CD4-positive, alpha-beta T cell (primary cell): ENCODE data around the gene C2CD2L. TPM values are rescaled to one million over a fixed set of nuclear protein-coding genes. Genes with fewer than 3 reads are reported as not detected.

Experiments used
- ATAC-seq: fragments of 200-7000 bp; cut with Tn5 transposase; one replicate; pipeline ENCODE4 v1.10.0; 2022; ENCODE audit warnings: mild to moderate bottlenecking; ENCODE audit not compliant: poor library complexity
- CTCF ChIA-PET: fragments of 350-600 bp; sonication (Branson Sonifier 250); formaldehyde crosslinking; loops from one replicate; lab custom pipeline; 2021; ENCODE audit warnings: antibody characterized with exemption, inconsistent platforms; lab: Charles Lee
- POLR2A ChIA-PET: fragments of 350-600 bp; sonication (Branson Sonifier 250); formaldehyde crosslinking; loops from one replicate; lab custom pipeline; 2021; ENCODE audit warnings: antibody characterized with exemption, inconsistent platforms; lab: Charles Lee
- DNase-seq, 14 experiments: peaks; one replicate each; pipeline ENCODE4 v3.0.0-alpha.2; 2013 to 2020; ENCODE audit warnings: mixed read lengths in 2 of 14
- H3K27ac ChIP-seq, 2 donors: one replicate each; pipeline versions ENCODE4 v1.5.1 to v1.7.0; 2013; ENCODE audit warnings: low read length in 2 of 2, low read depth in 1 of 2, mild to moderate bottlenecking in 1 of 2
- H3K27me3 ChIP-seq, 2 experiments: 1 replicate in 1 of 2; 2 replicates in 1 of 2; pipeline versions ENCODE4 v1.6.1 to v1.7.0; 2013; ENCODE audit warnings: low read length in 2 of 2, control low read depth in 1 of 2, mild to moderate bottlenecking in 1 of 2, moderate library complexity in 1 of 2; ENCODE audit not compliant: insufficient read depth in 2 of 2, control insufficient read depth in 1 of 2
- H3K36me3 ChIP-seq: one replicate; pipeline ENCODE4 v1.6.1; 2013; ENCODE audit warnings: low read length, control low read depth; ENCODE audit not compliant: insufficient read depth
- H3K4me1 ChIP-seq: one replicate; pipeline ENCODE4 v1.6.1; 2013; ENCODE audit warnings: low read length, control low read depth; ENCODE audit not compliant: insufficient read depth
- H3K4me3 ChIP-seq: one replicate; pipeline ENCODE4 v1.5.1; 2013; ENCODE audit warnings: mild to moderate bottlenecking, low read length, moderate library complexity
- H3K9me3 ChIP-seq, 2 experiments: 1 replicate in 1 of 2; 2 replicates in 1 of 2; pipeline versions ENCODE4 v1.6.1 to v1.7.0; 2013; ENCODE audit warnings: low read length in 2 of 2, mild to moderate bottlenecking in 2 of 2, control low read depth in 1 of 2, moderate library complexity in 1 of 2; ENCODE audit not compliant: control insufficient read depth in 1 of 2, insufficient read depth in 1 of 2
- H3K27ac Mint-ChIP-seq: one replicate; pipeline ENCODE4 v1.8.0; 2020; ENCODE audit warnings: mixed read lengths
- H3K27me3 Mint-ChIP-seq: one replicate; pipeline ENCODE4 v1.8.0; 2021; ENCODE audit warnings: mixed read lengths
- H3K36me3 Mint-ChIP-seq: one replicate; pipeline ENCODE4 v1.8.0; 2021; ENCODE audit warnings: low read depth, mixed read lengths
- H3K4me1 Mint-ChIP-seq: one replicate; pipeline ENCODE4 v1.8.0; 2021; ENCODE audit warnings: low read depth, mixed read lengths
- H3K4me3 Mint-ChIP-seq: one replicate; pipeline ENCODE4 v1.8.0; 2020; ENCODE audit warnings: mild to moderate bottlenecking, mixed read lengths
- H3K9me3 Mint-ChIP-seq: one replicate; pipeline ENCODE4 v1.8.0; 2020; ENCODE audit warnings: mixed read lengths
- intact Hi-C, 2 experiments: fragments of 100-400 bp; cut with DNase I in 1 of 2; cut with micrococcal nuclease in 1 of 2; formaldehyde crosslinking; loops; one replicate each; pipeline versions ENCODE4 v1.15.1 to v1.9.0; 2023 to 2025; cut with DNase I, micrococcal nuclease
- total RNA-seq, 174 experiments: library from RNA in 2 of 174; stranded (reverse) in 2 of 174; gene quantifications; one replicate each; pipeline ENCODE4 v1.2.3 and lab custom pipeline; 2021 to 2026
- TF ChIP-seq, protein P1 (sequence below): fragments of 200-600 bp; IDR thresholded peaks from one replicate; pipeline ENCODE4 v1.8.0; 2022; ENCODE audit warnings: antibody characterized with exemption, mild to moderate bottlenecking

Gene C2CD2L
- total RNA-seq, 2 experiments from 2014 or later: 16.0 to 16.2 TPM

DNA sequence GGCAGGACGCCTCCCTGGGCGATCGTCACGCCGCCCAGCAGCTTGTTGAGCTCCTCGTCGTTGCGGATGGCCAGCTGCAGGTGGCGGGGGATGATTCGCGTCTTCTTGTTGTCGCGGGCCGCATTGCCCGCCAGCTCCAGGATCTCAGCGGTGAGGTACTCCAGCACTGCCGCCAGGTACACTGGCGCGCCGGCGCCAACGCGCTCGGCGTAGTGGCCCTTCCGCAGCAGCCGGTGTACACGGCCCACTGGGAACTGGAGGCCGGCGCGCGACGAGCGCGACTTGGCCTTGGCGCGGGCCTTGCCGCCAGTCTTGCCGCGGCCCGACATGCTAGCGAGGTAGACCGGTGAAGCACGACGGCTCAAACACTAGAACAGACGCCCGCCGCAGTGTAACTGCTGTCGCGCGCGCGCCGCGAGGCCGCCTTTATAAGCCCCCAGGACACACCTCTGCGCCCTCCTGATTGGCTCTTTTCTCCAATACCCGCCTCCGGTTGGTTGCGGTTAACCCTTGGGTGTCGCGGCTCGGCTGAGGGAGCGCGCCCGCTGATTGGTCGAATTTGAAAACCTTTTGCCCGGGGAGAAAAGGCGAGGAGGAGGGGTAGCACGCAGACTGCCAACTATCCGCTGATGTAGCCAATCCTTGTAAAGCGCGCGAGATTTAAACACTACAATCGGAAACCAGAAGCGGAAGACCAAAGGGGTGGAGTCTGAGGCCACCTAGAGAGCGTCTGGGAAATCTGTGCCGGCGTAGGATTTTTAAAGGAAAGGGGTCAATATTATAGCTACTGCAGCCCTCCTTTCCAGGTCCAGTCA is 11.9 kb upstream of the C2CD2L start:
- H3K9me3 Mint-ChIP-seq: no peaks in the 10 kb centered on the region
- H3K27me3 Mint-ChIP-seq: no peaks in the 10 kb centered on the region
- Histone ChIP-seq H3K4me3 (peak overlapping the region; percentile 86), H3K36me3 (peaks cover 23% of the 10 kb centered on the region), H3K27ac (peak overlapping the region; percentile 61 to 62), H3K27me3 (no peaks in the 10 kb centered on the region), H3K9me3 (no peaks in the 10 kb centered on the region), H3K4me1 (peaks cover 42% of the 10 kb centered on the region)
- DNase-seq (peak; percentile 98 to 100 (median 99)), ATAC-seq (peak; percentile 88)
- POLR2A ChIA-PET: interaction anchor here (0.6 to 3.1 kb wide), 28 partner anchors 10 to 305 kb away, joined by 3 to 60 read pairs (median 5); partner anchors contain the start of genes C2CD2L, CBL, DDX6 and HINFP
- H3K36me3 Mint-ChIP-seq: peaks cover 48% of the 10 kb centered on the region
- intact Hi-C loops: loop anchor here (1.0 to 2.0 kb wide), 5 partner anchors 26 to 102 kb away; partner anchors contain the start of genes HYOU1 (in 2 of the 2), HINFP (in 1 of the 2), SLC37A4 (in 1 of the 2) and VPS11 (in 1 of the 2)
- H3K27ac Mint-ChIP-seq: peak overlapping the region; percentile 68
- peak overlapping the region; percentile 79 for H3K4me3 Mint-ChIP-seq
- peaks cover 37% of the 10 kb centered on the region for H3K4me1 Mint-ChIP-seq
- TF ChIP-seq, protein P1, sequence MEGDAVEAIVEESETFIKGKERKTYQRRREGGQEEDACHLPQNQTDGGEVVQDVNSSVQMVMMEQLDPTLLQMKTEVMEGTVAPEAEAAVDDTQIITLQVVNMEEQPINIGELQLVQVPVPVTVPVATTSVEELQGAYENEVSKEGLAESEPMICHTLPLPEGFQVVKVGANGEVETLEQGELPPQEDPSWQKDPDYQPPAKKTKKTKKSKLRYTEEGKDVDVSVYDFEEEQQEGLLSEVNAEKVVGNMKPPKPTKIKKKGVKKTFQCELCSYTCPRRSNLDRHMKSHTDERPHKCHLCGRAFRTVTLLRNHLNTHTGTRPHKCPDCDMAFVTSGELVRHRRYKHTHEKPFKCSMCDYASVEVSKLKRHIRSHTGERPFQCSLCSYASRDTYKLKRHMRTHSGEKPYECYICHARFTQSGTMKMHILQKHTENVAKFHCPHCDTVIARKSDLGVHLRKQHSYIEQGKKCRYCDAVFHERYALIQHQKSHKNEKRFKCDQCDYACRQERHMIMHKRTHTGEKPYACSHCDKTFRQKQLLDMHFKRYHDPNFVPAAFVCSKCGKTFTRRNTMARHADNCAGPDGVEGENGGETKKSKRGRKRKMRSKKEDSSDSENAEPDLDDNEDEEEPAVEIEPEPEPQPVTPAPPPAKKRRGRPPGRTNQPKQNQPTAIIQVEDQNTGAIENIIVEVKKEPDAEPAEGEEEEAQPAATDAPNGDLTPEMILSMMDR: peak; percentile 29
- CTCF ChIA-PET: interaction anchor here (0.7 to 2.4 kb wide), 10 partner anchors 10 to 109 kb away, joined by 3 to 8 read pairs (median 3); partner anchors contain the start of genes C2CD2L, HINFP, HMBS and NLRX1

DNA sequence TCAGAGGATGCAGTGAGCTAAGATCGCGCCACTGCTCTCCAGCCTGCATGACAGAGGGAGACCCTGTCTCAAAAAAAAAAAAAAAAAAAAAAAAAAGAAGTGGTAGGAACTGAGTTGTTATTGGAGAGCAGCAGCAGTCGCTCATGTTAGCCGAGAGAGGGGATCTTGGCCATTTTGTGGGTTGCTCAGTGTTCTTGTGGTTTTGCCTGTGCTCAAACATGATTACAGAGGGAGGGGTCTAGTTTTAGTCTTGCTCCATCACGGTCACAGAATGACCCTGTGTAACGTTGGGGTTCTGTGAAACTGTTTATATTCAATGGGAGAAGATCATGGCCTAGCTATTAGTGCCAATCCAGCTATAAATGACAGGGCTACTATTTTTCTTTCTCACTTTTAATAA is 7.4 kb upstream of the C2CD2L start:
- Histone ChIP-seq H3K36me3 (peaks cover 23% of the 10 kb centered on the region), H3K4me1 (peaks cover 39% of the 10 kb centered on the region), H3K4me3 (no peak overlapping the region), H3K27ac (no peak overlapping the region), H3K27me3 (no peaks in the 10 kb centered on the region), H3K9me3 (no peaks in the 10 kb centered on the region)
- Mint-ChIP-seq H3K27me3 (no peaks in the 10 kb centered on the region), H3K4me3 (peak overlapping the region; percentile 95), H3K27ac (peak overlapping the region; percentile 97), H3K36me3 (peaks cover 53% of the 10 kb centered on the region), H3K4me1 (peaks cover 58% of the 10 kb centered on the region), H3K9me3 (no peaks in the 10 kb centered on the region)
- intact Hi-C loops: loop anchor here (2.0 to 10.0 kb wide), 5 partner anchors 15 to 525 kb away; partner anchors contain the start of genes RPS25 (in 2 of the 2), TRAPPC4 (in 2 of the 2), ARCN1 (in 1 of the 2) and HMBS (in 1 of the 2)
- ChIA-PET CTCF (interaction anchor here (0.6 to 1.3 kb wide), 3 partner anchors 12 to 407 kb away, joined by 3 read pairs; no protein-coding TSS in a partner anchor), POLR2A (interaction anchor here (1.1 kb wide), 1 partner anchor 32 kb away, joined by 4 read pairs; the partner anchor contains the start of gene VPS11)
- DNase-seq: no peak
- ATAC-seq: no peak
- TF ChIP-seq, protein P1: no peak

DNA sequence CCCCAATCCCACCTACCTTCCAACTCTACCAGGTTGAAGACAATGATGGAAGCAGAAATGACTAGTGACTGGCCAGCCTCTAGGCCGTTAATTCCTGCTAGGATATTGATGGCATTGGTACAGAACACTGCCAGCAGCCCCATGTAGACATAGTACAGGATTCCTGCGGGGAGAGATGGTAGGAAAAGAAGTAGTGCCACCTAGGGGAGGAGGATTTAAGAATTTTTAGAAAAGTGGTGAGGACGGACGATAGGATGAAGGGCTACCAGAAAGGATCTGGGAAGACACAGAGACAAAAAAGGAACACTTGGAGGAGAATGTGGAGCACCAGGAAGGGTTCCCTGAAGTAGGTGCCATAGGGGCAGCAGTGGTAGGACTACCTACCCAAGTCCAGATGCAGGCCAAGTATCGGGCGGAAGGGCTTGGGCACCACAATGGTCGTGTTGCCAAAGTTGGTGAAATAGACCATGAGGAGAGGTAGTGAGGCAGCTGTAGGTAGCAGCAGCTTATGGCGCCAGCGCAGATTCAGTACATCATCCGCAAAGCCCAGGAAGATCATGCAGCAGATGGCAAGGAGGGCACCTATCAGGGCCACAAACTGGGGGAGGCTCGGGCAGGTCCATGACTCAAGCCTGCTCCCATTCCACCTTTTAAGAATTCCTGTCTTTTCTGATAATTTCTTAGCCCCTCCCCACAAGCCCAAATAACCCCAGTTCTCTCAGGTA is 6.7 kb upstream of the C2CD2L start:
- ChIA-PET CTCF (interaction anchor here (0.7 kb wide), 1 partner anchor 11 kb away, joined by 3 read pairs; no protein-coding TSS in a partner anchor), POLR2A (interaction anchor here (1.1 kb wide), 1 partner anchor 33 kb away, joined by 4 read pairs; the partner anchor contains the start of gene VPS11)
- no peaks in the 10 kb centered on the region for H3K9me3 Mint-ChIP-seq
- TF ChIP-seq, protein P1: peak; percentile 27
- peak overlapping the region; percentile 97 for H3K27ac Mint-ChIP-seq
- no peaks in the 10 kb centered on the region for H3K27me3 ChIP-seq
- peaks cover 23% of the 10 kb centered on the region for H3K36me3 ChIP-seq
- no peaks in the 10 kb centered on the region for H3K27me3 Mint-ChIP-seq
- ATAC-seq: no peak
- H3K4me3 ChIP-seq: peak overlapping the region; percentile 90
- peaks cover 35% of the 10 kb centered on the region for H3K4me1 ChIP-seq
- peaks cover 49% of the 10 kb centered on the region for H3K36me3 Mint-ChIP-seq
- intact Hi-C loops: loop anchor here (2.0 to 10.0 kb wide), 5 partner anchors 16 to 526 kb away; partner anchors contain the start of genes RPS25 (in 2 of the 2), TRAPPC4 (in 2 of the 2), ARCN1 (in 1 of the 2) and HMBS (in 1 of the 2)
- H3K9me3 ChIP-seq: no peaks in the 10 kb centered on the region
- peaks cover 57% of the 10 kb centered on the region for H3K4me1 Mint-ChIP-seq
- H3K27ac ChIP-seq: no peak overlapping the region
- peak overlapping the region; percentile 95 for H3K4me3 Mint-ChIP-seq
- peak in 1 of 14 experiments; percentile 45 for DNase-seq
